ENCODE results near the gene LYPD8. TPM values are rescaled to one million over a fixed set of nuclear protein-coding genes. Genes with fewer than 3 reads are reported as not detected.

The LYPD8 gene
- total RNA-seq, 1 donor from 2014 or later, result not detected

GRCh38 chr1:248751142-248751541, 4.4 kb downstream of the LYPD8 start:
- H3K9ac ChIP-seq, result no peak overlapping the region
- no peak overlapping the region for H3K27ac ChIP-seq
- Mint-ChIP-seq H3K4me3 (no peak overlapping the region), H3K27ac (no peak overlapping the region), H3K9me3 (peaks cover 3% of the 10 kb centered on the region), H3K27me3 (ENCODE audit: insufficient read depth, low read depth) (peaks cover 2% of the 10 kb centered on the region), H3K36me3 (peaks cover 1% of the 10 kb centered on the region), H3K4me1 (no peaks in the 10 kb centered on the region)
- no peak for DNase-seq (ENCODE audit: low spot score)
- H3K79me2 ChIP-seq (ENCODE audit: low read depth), result no peaks in the 10 kb centered on the region
- peaks cover 12% of the 10 kb centered on the region for H3K9me3 ChIP-seq (ENCODE audit: low read depth)
- TF ChIP-seq CTCF (IDR thresholded peaks at IDR 0.05) (no peak), EZH2 (IDR thresholded peaks at IDR 0.05) (no peak), EZH2phosphoT487 (IDR thresholded peaks at IDR 0.05) (no peak)
- no peaks in the 10 kb centered on the region for H4K20me1 ChIP-seq (ENCODE audit: low read depth)
- H2AFZ ChIP-seq (replicated peaks), result no peak overlapping the region
- H3F3A ChIP-seq (ENCODE audit: low read depth), result peaks cover 15% of the 10 kb centered on the region
- H3K36me3 ChIP-seq, result no peaks in the 10 kb centered on the region
- H3K4me3 ChIP-seq, result no peak overlapping the region
- H3K4me2 ChIP-seq, result no peak overlapping the region
- no peaks in the 10 kb centered on the region for H3K4me1 ChIP-seq
- no peaks in the 10 kb centered on the region for H3K27me3 ChIP-seq

GRCh38 chr1:248750496-248750895, 5.1 kb downstream of the LYPD8 start:
- H4K20me1 ChIP-seq (ENCODE audit: low read depth), result no peaks in the 10 kb centered on the region
- H3K9me3 ChIP-seq (ENCODE audit: low read depth), result peaks cover 12% of the 10 kb centered on the region
- no peak for DNase-seq (ENCODE audit: low spot score)
- no peaks in the 10 kb centered on the region for H3K79me2 ChIP-seq (ENCODE audit: low read depth)
- no peaks in the 10 kb centered on the region for H3K36me3 ChIP-seq
- H3K9ac ChIP-seq, result no peak overlapping the region
- Mint-ChIP-seq H3K4me3 (no peak overlapping the region), H3K27ac (no peak overlapping the region), H3K9me3 (peaks cover 4% of the 10 kb centered on the region), H3K4me1 (no peaks in the 10 kb centered on the region), H3K36me3 (peaks cover 1% of the 10 kb centered on the region), H3K27me3 (ENCODE audit: insufficient read depth, low read depth) (peaks cover 2% of the 10 kb centered on the region)
- no peak overlapping the region for H3K4me2 ChIP-seq
- H2AFZ ChIP-seq (replicated peaks), result no peak overlapping the region
- no peaks in the 10 kb centered on the region for H3K4me1 ChIP-seq
- no peak overlapping the region for H3K4me3 ChIP-seq
- peaks cover 15% of the 10 kb centered on the region for H3F3A ChIP-seq (ENCODE audit: low read depth)
- no peaks in the 10 kb centered on the region for H3K27me3 ChIP-seq
- no peak overlapping the region for H3K27ac ChIP-seq
- no peak for TF ChIP-seq EZH2phosphoT487 (IDR thresholded peaks at IDR 0.05)
- TF ChIP-seq CTCF (IDR thresholded peaks at IDR 0.05), result no peak

GRCh38 chr1:248748211-248748610, 7.3 kb downstream of the LYPD8 start:
- TF ChIP-seq EZH2 (IDR thresholded peaks at IDR 0.05), result no peak
- TF ChIP-seq CTCF (IDR thresholded peaks at IDR 0.05), result no peak
- no peak for TF ChIP-seq EZH2phosphoT487 (IDR thresholded peaks at IDR 0.05)

More at GRCh38 chr1:248748211-248748610, 7.3 kb downstream of the LYPD8 start:
- H3K27ac ChIP-seq, result no peak overlapping the region
- Mint-ChIP-seq H3K4me3 (no peak overlapping the region), H3K27ac (no peak overlapping the region), H3K4me1 (no peaks in the 10 kb centered on the region), H3K36me3 (peaks cover 1% of the 10 kb centered on the region), H3K9me3 (peaks cover 6% of the 10 kb centered on the region), H3K27me3 (ENCODE audit: insufficient read depth, low read depth) (peaks cover 2% of the 10 kb centered on the region)
- peaks cover 3% of the 10 kb centered on the region for H3K9me3 ChIP-seq (ENCODE audit: low read depth)
- H3K36me3 ChIP-seq, result no peaks in the 10 kb centered on the region
- no peaks in the 10 kb centered on the region for H3K79me2 ChIP-seq (ENCODE audit: low read depth)
- H3F3A ChIP-seq (ENCODE audit: low read depth), result peaks cover 6% of the 10 kb centered on the region
- H3K4me2 ChIP-seq, result no peak overlapping the region
- H3K9ac ChIP-seq, result no peak overlapping the region
- no peaks in the 10 kb centered on the region for H3K27me3 ChIP-seq
- H3K4me3 ChIP-seq, result no peak overlapping the region
- H4K20me1 ChIP-seq (ENCODE audit: low read depth), result no peaks in the 10 kb centered on the region
- no peak for DNase-seq (ENCODE audit: low spot score)
- no peaks in the 10 kb centered on the region for H3K4me1 ChIP-seq
- H2AFZ ChIP-seq (replicated peaks), result no peak overlapping the region

All from neural progenitor cell (in vitro differentiated cells).